Measurements from ENCODE around the gene PAQR7.

DNA sequence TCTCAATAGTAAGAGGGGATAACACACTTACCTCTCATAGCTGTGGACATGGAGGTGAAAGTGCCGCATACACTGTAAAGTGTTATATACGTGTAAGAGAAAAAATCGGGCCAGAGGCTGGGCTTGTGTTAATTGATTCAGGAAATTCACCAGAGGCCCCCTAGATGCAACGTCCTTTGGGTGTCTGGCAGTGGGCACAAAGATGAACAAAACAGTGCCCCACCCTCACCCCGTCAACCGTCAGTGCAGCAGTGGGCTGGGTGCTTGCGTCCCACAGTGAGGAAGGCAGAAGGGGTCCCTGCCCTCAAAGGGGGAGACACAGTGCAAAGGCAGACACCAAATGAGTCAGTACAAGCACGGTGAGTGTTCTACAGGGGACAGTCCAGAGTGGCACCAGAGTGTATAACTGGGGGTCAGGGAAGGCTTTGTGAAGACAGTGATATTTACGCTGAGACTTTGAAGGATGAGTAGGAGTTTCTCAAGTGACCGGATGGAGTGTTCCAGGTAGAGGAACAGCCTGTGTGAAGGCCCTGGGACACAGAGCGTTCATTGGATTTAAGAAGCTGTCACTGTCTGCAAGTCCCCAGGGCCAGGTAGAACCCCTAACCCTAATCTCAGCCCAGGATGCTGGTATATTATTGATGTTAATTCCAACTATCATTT, 62.3 kb downstream of the PAQR7 start:
- TF ChIP-seq, protein P1, sequence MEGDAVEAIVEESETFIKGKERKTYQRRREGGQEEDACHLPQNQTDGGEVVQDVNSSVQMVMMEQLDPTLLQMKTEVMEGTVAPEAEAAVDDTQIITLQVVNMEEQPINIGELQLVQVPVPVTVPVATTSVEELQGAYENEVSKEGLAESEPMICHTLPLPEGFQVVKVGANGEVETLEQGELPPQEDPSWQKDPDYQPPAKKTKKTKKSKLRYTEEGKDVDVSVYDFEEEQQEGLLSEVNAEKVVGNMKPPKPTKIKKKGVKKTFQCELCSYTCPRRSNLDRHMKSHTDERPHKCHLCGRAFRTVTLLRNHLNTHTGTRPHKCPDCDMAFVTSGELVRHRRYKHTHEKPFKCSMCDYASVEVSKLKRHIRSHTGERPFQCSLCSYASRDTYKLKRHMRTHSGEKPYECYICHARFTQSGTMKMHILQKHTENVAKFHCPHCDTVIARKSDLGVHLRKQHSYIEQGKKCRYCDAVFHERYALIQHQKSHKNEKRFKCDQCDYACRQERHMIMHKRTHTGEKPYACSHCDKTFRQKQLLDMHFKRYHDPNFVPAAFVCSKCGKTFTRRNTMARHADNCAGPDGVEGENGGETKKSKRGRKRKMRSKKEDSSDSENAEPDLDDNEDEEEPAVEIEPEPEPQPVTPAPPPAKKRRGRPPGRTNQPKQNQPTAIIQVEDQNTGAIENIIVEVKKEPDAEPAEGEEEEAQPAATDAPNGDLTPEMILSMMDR (IDR thresholded peaks at IDR 0.05), result no peak
- TF ChIP-seq, protein P2, sequence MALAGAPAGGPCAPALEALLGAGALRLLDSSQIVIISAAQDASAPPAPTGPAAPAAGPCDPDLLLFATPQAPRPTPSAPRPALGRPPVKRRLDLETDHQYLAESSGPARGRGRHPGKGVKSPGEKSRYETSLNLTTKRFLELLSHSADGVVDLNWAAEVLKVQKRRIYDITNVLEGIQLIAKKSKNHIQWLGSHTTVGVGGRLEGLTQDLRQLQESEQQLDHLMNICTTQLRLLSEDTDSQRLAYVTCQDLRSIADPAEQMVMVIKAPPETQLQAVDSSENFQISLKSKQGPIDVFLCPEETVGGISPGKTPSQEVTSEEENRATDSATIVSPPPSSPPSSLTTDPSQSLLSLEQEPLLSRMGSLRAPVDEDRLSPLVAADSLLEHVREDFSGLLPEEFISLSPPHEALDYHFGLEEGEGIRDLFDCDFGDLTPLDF (CRISPR knock-in tag; IDR thresholded peaks at IDR 0.05), result no peak

Measured in WTC11 (cell line).